ENCODE results near the gene CRBN.

CRBN gene

GRCh38 chr3:3160826-3161225 lies 18.7 kb downstream of the CRBN start:
- H3K4me1 ChIP-seq (ENCODE audit: control insufficient read depth, insufficient read depth, low read length), result no peaks in the 10 kb centered on the region
- H3K9ac ChIP-seq (ENCODE audit: low read length), result no peak overlapping the region
- no peaks in the 10 kb centered on the region for H3K9me3 ChIP-seq (ENCODE audit: control insufficient read depth, low read length)
- H3K27me3 ChIP-seq (ENCODE audit: control insufficient read depth, insufficient read depth, low read length), result no peaks in the 10 kb centered on the region
- no peak overlapping the region for H3K4me3 ChIP-seq (ENCODE audit: low read length)
- H3K36me3 ChIP-seq (ENCODE audit: control insufficient read depth, insufficient read depth, low read length), result peaks cover 3% of the 10 kb centered on the region

GRCh38 chr3:3157484-3157883 lies 22.0 kb downstream of the CRBN start:
- Histone ChIP-seq H3K4me1 (ENCODE audit: control insufficient read depth, insufficient read depth, low read length) (no peaks in the 10 kb centered on the region), H3K36me3 (ENCODE audit: control insufficient read depth, insufficient read depth, low read length) (peaks cover 6% of the 10 kb centered on the region), H3K27me3 (ENCODE audit: control insufficient read depth, insufficient read depth, low read length) (no peaks in the 10 kb centered on the region), H3K4me3 (ENCODE audit: low read length) (no peak overlapping the region), H3K9me3 (ENCODE audit: control insufficient read depth, low read length) (no peaks in the 10 kb centered on the region), H3K9ac (ENCODE audit: low read length) (no peak overlapping the region)

GRCh38 chr3:3154879-3155610 lies 24.4 kb downstream of the CRBN start:
- H3K4me1 ChIP-seq (ENCODE audit: control insufficient read depth, insufficient read depth, low read length), result no peaks in the 10 kb centered on the region
- H3K4me3 ChIP-seq (ENCODE audit: low read length), result no peak overlapping the region
- H3K36me3 ChIP-seq (ENCODE audit: control insufficient read depth, insufficient read depth, low read length), result peaks cover 8% of the 10 kb centered on the region
- H3K9ac ChIP-seq (ENCODE audit: low read length), result no peak overlapping the region
- no peaks in the 10 kb centered on the region for H3K9me3 ChIP-seq (ENCODE audit: control insufficient read depth, low read length)
- no peaks in the 10 kb centered on the region for H3K27me3 ChIP-seq (ENCODE audit: control insufficient read depth, insufficient read depth, low read length)

- peaks cover 8% of the 10 kb centered on the region for H3K36me3 ChIP-seq (ENCODE audit: control insufficient read depth, insufficient read depth, low read length)
- no peak overlapping the region for H3K9ac ChIP-seq (ENCODE audit: low read length)
- H3K4me1 ChIP-seq (ENCODE audit: control insufficient read depth, insufficient read depth, low read length), result no peaks in the 10 kb centered on the region
- no peaks in the 10 kb centered on the region for H3K9me3 ChIP-seq (ENCODE audit: control insufficient read depth, low read length)
- no peaks in the 10 kb centered on the region for H3K27me3 ChIP-seq (ENCODE audit: control insufficient read depth, insufficient read depth, low read length)
- H3K4me3 ChIP-seq (ENCODE audit: low read length), result no peak overlapping the region
These were observed 28.0 kb downstream of the CRBN start for GRCh38 chr3:3151513-3151912.

- Histone ChIP-seq H3K4me3 (ENCODE audit: low read length) (no peak overlapping the region), H3K9me3 (ENCODE audit: control insufficient read depth, low read length) (no peaks in the 10 kb centered on the region), H3K9ac (ENCODE audit: low read length) (no peak overlapping the region), H3K4me1 (ENCODE audit: control insufficient read depth, insufficient read depth, low read length) (no peaks in the 10 kb centered on the region), H3K27me3 (ENCODE audit: control insufficient read depth, insufficient read depth, low read length) (no peaks in the 10 kb centered on the region), H3K36me3 (ENCODE audit: control insufficient read depth, insufficient read depth, low read length) (peaks cover 8% of the 10 kb centered on the region)
These were observed 29.9 kb downstream of the CRBN start for GRCh38 chr3:3149560-3149959.

GRCh38 chr3:3145831-3146230 lies 33.7 kb downstream of the CRBN start:
- Histone ChIP-seq H3K4me1 (ENCODE audit: control insufficient read depth, insufficient read depth, low read length) (no peaks in the 10 kb centered on the region), H3K27me3 (ENCODE audit: control insufficient read depth, insufficient read depth, low read length) (no peaks in the 10 kb centered on the region), H3K4me3 (ENCODE audit: low read length) (no peak overlapping the region), H3K36me3 (ENCODE audit: control insufficient read depth, insufficient read depth, low read length) (no peaks in the 10 kb centered on the region), H3K9ac (ENCODE audit: low read length) (no peak overlapping the region), H3K9me3 (ENCODE audit: control insufficient read depth, low read length) (no peaks in the 10 kb centered on the region)

GRCh38 chr3:3141939-3142338 lies 37.6 kb downstream of the CRBN start:
- no peaks in the 10 kb centered on the region for H3K4me1 ChIP-seq (ENCODE audit: control insufficient read depth, insufficient read depth, low read length)
- H3K9ac ChIP-seq (ENCODE audit: low read length), result no peak overlapping the region
- H3K27me3 ChIP-seq (ENCODE audit: control insufficient read depth, insufficient read depth, low read length), result no peaks in the 10 kb centered on the region
- no peaks in the 10 kb centered on the region for H3K36me3 ChIP-seq (ENCODE audit: control insufficient read depth, insufficient read depth, low read length)
- H3K4me3 ChIP-seq (ENCODE audit: low read length), result no peak overlapping the region
- H3K9me3 ChIP-seq (ENCODE audit: control insufficient read depth, low read length), result no peaks in the 10 kb centered on the region

- H3K36me3 ChIP-seq (ENCODE audit: control insufficient read depth, insufficient read depth, low read length), result no peaks in the 10 kb centered on the region
- H3K9ac ChIP-seq (ENCODE audit: low read length), result no peak overlapping the region
These were observed 42.0 kb downstream of the CRBN start for GRCh38 chr3:3137526-3137925.

GRCh38 chr3:3134750-3135448 lies 44.6 kb downstream of the CRBN start:
- H3K4me3 ChIP-seq (ENCODE audit: low read length), result no peak overlapping the region
- H3K27me3 ChIP-seq (ENCODE audit: control insufficient read depth, insufficient read depth, low read length), result no peaks in the 10 kb centered on the region
- H3K4me1 ChIP-seq (ENCODE audit: control insufficient read depth, insufficient read depth, low read length), result peaks cover 9% of the 10 kb centered on the region
- H3K9ac ChIP-seq (ENCODE audit: low read length), result no peak overlapping the region
- H3K36me3 ChIP-seq (ENCODE audit: control insufficient read depth, insufficient read depth, low read length), result no peaks in the 10 kb centered on the region
- H3K9me3 ChIP-seq (ENCODE audit: control insufficient read depth, low read length), result no peaks in the 10 kb centered on the region

More at GRCh38 chr3:3137526-3137925, 42.0 kb downstream of the CRBN start:
- H3K4me3 ChIP-seq (ENCODE audit: low read length), result no peak overlapping the region
- no peaks in the 10 kb centered on the region for H3K27me3 ChIP-seq (ENCODE audit: control insufficient read depth, insufficient read depth, low read length)
- no peaks in the 10 kb centered on the region for H3K9me3 ChIP-seq (ENCODE audit: control insufficient read depth, low read length)
- peaks cover 9% of the 10 kb centered on the region for H3K4me1 ChIP-seq (ENCODE audit: control insufficient read depth, insufficient read depth, low read length)

GRCh38 chr3:3133500-3133899 lies 46.0 kb downstream of the CRBN start:
- Histone ChIP-seq H3K9me3 (ENCODE audit: control insufficient read depth, low read length) (no peaks in the 10 kb centered on the region), H3K4me1 (ENCODE audit: control insufficient read depth, insufficient read depth, low read length) (peaks cover 9% of the 10 kb centered on the region), H3K27me3 (ENCODE audit: control insufficient read depth, insufficient read depth, low read length) (no peaks in the 10 kb centered on the region), H3K36me3 (ENCODE audit: control insufficient read depth, insufficient read depth, low read length) (no peaks in the 10 kb centered on the region), H3K9ac (ENCODE audit: low read length) (no peak overlapping the region), H3K4me3 (ENCODE audit: low read length) (no peak overlapping the region)

GRCh38 chr3:3129579-3129978 lies 49.9 kb downstream of the CRBN start:
- Histone ChIP-seq H3K4me1 (ENCODE audit: control insufficient read depth, insufficient read depth, low read length) (peaks cover 7% of the 10 kb centered on the region), H3K9ac (ENCODE audit: low read length) (no peak overlapping the region), H3K4me3 (ENCODE audit: low read length) (no peak overlapping the region), H3K27me3 (ENCODE audit: control insufficient read depth, insufficient read depth, low read length) (no peaks in the 10 kb centered on the region), H3K9me3 (ENCODE audit: control insufficient read depth, low read length) (no peaks in the 10 kb centered on the region), H3K36me3 (ENCODE audit: control insufficient read depth, insufficient read depth, low read length) (no peaks in the 10 kb centered on the region)

- Histone ChIP-seq H3K27me3 (ENCODE audit: control insufficient read depth, insufficient read depth, low read length) (no peaks in the 10 kb centered on the region), H3K4me3 (ENCODE audit: low read length) (peak overlapping the region; percentile 72), H3K9ac (ENCODE audit: low read length) (peak overlapping the region; percentile 78), H3K36me3 (ENCODE audit: control insufficient read depth, insufficient read depth, low read length) (no peaks in the 10 kb centered on the region), H3K4me1 (ENCODE audit: control insufficient read depth, insufficient read depth, low read length) (peaks cover 7% of the 10 kb centered on the region), H3K9me3 (ENCODE audit: control insufficient read depth, low read length) (no peaks in the 10 kb centered on the region)
These were observed 52.0 kb downstream of the CRBN start for GRCh38 chr3:3127432-3128010.

All from mucosa of stomach (tissue), 1 donor.